GM12873 (cell line): ENCODE data around the gene TMEM236.

Experiments
- CTCF ChIP-seq: IDR thresholded peaks from 2 replicates; pipeline ENCODE4 v1.5.1; 2012; ENCODE audit warnings: low read depth, mild to moderate bottlenecking, moderate library complexity, low read length, control low read depth; ENCODE audit not compliant: insufficient read depth; ENCODE audit errors: missing control alignments

The TMEM236 gene

GRCh38 chr10:17816199-17816598, 64.2 kb downstream of the TMEM236 start:
- no peak for TF ChIP-seq CTCF

DNA sequence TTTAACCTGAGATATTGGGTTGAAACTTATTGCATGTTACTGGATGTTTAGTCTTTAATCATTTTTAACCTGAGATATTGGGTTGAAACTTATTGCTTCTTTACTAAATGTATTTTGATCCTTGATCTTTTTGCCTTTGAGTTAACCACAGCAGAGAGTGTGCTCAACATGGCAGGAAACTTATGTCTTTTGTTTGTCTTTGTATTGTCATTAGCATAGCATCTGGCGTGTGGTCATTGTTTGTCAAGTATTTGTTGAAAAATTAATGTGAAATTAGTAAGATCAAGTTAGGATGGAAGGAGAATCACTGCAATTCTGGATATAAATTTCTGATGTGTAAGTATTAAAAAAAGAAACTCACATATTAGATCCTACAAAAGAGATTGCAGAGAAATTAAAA, 65.3 kb downstream of the TMEM236 start:
- TF ChIP-seq CTCF: no peak

DNA sequence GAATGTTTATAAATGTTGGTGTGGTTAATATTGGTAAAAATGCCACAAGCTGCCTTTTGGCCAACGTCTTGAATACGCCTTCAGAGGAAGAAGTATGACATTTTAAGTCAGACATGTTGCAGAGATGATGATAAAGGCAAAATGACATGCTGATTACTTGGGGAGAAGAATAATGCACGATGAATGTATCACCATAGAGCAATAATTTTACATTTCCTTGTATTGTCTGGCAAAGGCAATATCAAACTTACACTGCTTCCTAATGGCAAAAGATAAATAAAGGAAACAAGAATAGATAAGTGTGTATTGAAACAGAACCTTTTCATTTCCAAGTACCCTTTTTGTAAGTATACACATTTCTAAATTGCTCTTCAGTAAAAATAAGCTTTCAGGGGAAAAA, 65.8 kb downstream of the TMEM236 start:
- TF ChIP-seq CTCF: no peak

DNA sequence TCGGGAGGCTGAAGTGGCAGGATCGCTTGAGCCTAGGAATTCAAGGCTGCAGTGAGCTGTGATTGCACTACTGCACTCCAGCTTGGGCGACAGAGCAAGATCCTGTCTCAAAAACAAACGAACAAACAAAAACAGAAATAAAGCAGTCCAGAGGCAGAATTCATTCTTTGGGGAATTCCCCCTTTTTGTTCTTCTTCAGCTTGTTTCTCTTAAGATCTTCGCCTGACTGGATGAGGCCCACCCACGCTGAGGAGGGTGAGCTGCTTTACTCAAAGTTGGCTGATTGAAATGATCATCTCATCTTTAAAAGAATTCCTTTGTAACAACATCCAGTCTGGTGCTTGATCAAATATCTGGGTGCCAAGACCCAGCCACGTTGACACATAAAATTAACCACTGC, 67.8 kb downstream of the TMEM236 start:
- TF ChIP-seq CTCF: no peak

DNA sequence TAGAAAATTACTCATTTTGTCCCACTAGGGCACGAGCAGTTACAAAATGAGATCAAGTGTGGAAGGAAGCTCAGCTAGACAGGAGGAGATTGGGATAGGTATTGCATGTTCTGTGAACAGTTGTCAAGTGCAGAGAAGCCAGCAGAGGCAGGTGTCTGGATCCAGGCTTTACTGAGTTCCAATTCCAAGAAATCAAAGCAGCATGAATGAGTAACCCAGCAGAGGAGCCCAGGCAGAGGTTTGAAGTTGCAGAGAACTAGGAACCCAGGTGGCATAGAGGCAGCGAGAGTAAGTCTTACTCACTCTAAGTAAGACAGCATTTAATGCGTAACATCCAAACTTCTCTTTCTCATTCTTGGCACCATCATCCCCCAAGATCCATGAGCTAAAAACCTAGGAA, 68.9 kb downstream of the TMEM236 start:
- no peak for TF ChIP-seq CTCF

DNA sequence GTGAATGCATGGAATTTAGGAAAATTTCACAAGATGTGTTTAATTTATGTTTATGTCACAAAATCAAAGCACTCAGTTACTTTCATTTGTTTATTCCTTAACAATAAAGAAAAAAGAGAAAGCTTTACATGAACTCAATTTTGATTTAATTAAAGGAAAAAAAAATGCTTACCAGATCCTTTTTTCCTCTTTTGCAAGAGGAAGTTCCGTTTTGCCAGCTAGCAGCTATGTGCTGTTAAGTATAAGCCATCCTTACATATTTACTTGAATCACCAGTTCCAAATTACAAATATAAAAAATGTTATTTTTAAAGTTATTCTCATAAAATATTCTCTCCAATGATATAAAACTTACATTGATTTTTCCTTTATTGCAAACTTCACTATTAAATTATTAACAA, 69.9 kb downstream of the TMEM236 start:
- TF ChIP-seq CTCF: no peak

DNA sequence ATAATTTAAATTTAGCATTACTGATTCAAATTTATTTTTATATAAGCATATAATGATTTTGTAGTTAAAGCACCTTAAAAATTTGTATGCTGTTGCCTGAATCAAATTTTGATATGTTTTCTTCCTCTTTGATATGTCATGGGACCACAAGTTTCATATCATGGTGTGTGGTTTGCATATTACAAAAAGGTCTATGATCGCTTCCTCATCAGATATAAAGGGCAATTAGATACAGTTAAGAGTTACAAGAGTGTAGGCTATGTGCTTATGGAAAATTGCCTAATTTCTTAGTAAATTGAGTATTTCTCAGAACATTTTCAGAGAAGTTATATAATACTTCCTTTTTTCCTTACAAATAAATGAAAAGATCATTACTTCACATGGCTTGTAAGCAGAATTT, 79.3 kb downstream of the TMEM236 start:
- no peak for TF ChIP-seq CTCF

- no peak for TF ChIP-seq CTCF
Measured at GRCh38 chr10:17831896-17832295, 79.9 kb downstream of the TMEM236 start.
